PC-9 (cell line): ENCODE data around the gene HPX. TPM values are rescaled to one million over a fixed set of nuclear protein-coding genes. Genes with fewer than 3 reads are reported as not detected.

Source experiments
- BruUV-seq: library from RNA; stranded (reverse); fragments of 400-500 nt; replicated peaks from 2 replicates; lab custom pipeline; 2021; lab: Mats Ljungman, UMichigan
- CTCF ChIA-PET: fragments of 300-600 bp; sonication (Branson Sonifier 250); formaldehyde crosslinking; loops from one replicate; lab custom pipeline; 2022; ENCODE audit warnings: antibody characterized with exemption; lab: Charles Lee
- POLR2A ChIA-PET: fragments of 300-600 bp; sonication (Branson Sonifier 250); formaldehyde crosslinking; loops from one replicate; lab custom pipeline; 2022; ENCODE audit warnings: antibody characterized with exemption; ENCODE audit not compliant: unreplicated experiment; lab: Charles Lee
- DNase-seq, 2 experiments: peaks; one replicate each; pipeline versions ENCODE4 v3.0.0 to v3.0.0-alpha.2; 2015 to 2022; ENCODE audit warnings: mixed read lengths in 1 of 2
- H2AFZ ChIP-seq: fragments of 200-600 bp; sonication (generic); 2 replicates; pipeline ENCODE4 v1.8.1; 2017; ENCODE audit warnings: antibody characterized with exemption
- H3F3A ChIP-seq: fragments of 200-600 bp; sonication (generic); 2 replicates; pipeline ENCODE4 v1.8.1; 2017; ENCODE audit warnings: antibody characterized with exemption, mild to moderate bottlenecking, low read depth; ENCODE audit not compliant: insufficient read depth
- H3K27ac ChIP-seq: fragments of 200-600 bp; sonication (generic); 2 replicates; pipeline ENCODE4 v1.6.1; 2016; ENCODE audit warnings: mixed run types
- H3K27me3 ChIP-seq: fragments of 200-600 bp; sonication (generic); 2 replicates; pipeline ENCODE4 v1.6.1; 2016; ENCODE audit warnings: low read depth, mixed run types; ENCODE audit not compliant: insufficient read depth
- H3K36me3 ChIP-seq: fragments of 200-600 bp; sonication (generic); 2 replicates; pipeline ENCODE4 v1.6.1; 2016; ENCODE audit warnings: low read depth, mixed run types
- H3K4me1 ChIP-seq: fragments of 200-600 bp; sonication (generic); replicated peaks from 2 replicates; pipeline ENCODE4 v1.6.1; 2016; ENCODE audit warnings: mixed run types; ENCODE audit not compliant: insufficient read depth
- H3K4me2 ChIP-seq: fragments of 200-600 bp; sonication (generic); 2 replicates; pipeline ENCODE4 v1.6.1; 2017; ENCODE audit warnings: mixed run types
- H3K4me3 ChIP-seq: fragments of 200-600 bp; sonication (generic); 2 replicates; pipeline ENCODE4 v1.6.1; 2016; ENCODE audit warnings: mixed run types
- H3K79me2 ChIP-seq: fragments of 200-600 bp; sonication (generic); 2 replicates; pipeline ENCODE4 v1.6.1; 2017; ENCODE audit warnings: low read depth, mixed run types
- H3K9me2 ChIP-seq: fragments of 200-600 bp; sonication (generic); 2 replicates; pipeline ENCODE4 v1.8.1; 2017; ENCODE audit warnings: mild to moderate bottlenecking; ENCODE audit not compliant: insufficient read depth
- H3K9me3 ChIP-seq: fragments of 200-600 bp; sonication (generic); 2 replicates; pipeline ENCODE4 v1.8.1; 2016; ENCODE audit warnings: low read depth; ENCODE audit not compliant: insufficient read depth
- H4K20me1 ChIP-seq: fragments of 200-600 bp; sonication (generic); 2 replicates; pipeline ENCODE4 v1.8.1; 2017; ENCODE audit not compliant: insufficient read depth
- CTCF ChIP-seq: fragments of 200-600 bp; sonication (generic); conservative IDR thresholded peaks from 2 replicates; pipeline ENCODE4 v1.6.1; 2017; ENCODE audit warnings: mixed run types, antibody characterized with exemption, mild to moderate bottlenecking, moderate library complexity
- EZH2 ChIP-seq: fragments of 200-600 bp; sonication (generic); IDR thresholded peaks from 2 replicates; pipeline ENCODE4 v1.8.0; 2017; ENCODE audit warnings: antibody characterized with exemption, low read depth
- intact Hi-C: fragments of 100-400 bp; cut with micrococcal nuclease; formaldehyde crosslinking; loops from one replicate; pipeline ENCODE4 v1.10.0; 2022; ENCODE audit not compliant: unreplicated experiment
- total RNA-seq: library from RNA; stranded (reverse); gene quantifications from 2 replicates; pipeline ENCODE4 v1.2.3, GENCODE V29; 2021

The HPX gene
- total RNA-seq, 1 experiment from 2014 or later, result 0.68 TPM

- no peaks in the 10 kb centered on the region for H3F3A ChIP-seq
- H3K4me1 ChIP-seq, result no peaks in the 10 kb centered on the region
- peak within 1 kb of the TSS; percentile 49; the same call in 1 of the 2 replicates for H3K4me3 ChIP-seq
- H3K27me3 ChIP-seq, result peaks cover 21% of the 10 kb centered on the region; the same call in 1 of the 2 replicates
- ChIA-PET CTCF (interaction anchor here (0.6 kb wide), 1 partner anchor 40 kb away, joined by 3 read pairs; no protein-coding TSS in a partner anchor), POLR2A (interaction anchor here (0.5 kb wide), 1 partner anchor 40 kb away, joined by 4 read pairs; no protein-coding TSS in a partner anchor)
- TF ChIP-seq EZH2 (no peak), CTCF (no peak)
- no peak within 1 kb of the TSS for H3K27ac ChIP-seq
- H2AFZ ChIP-seq, result peak within 1 kb of the TSS; percentile 55; the same call in 1 of the 2 replicates
- no peaks in the 10 kb centered on the region for H4K20me1 ChIP-seq
- no peak for DNase-seq
- no peaks in the 10 kb centered on the region for H3K9me2 ChIP-seq
- no peaks in the 10 kb centered on the region for H3K79me2 ChIP-seq
- peak within 1 kb of the TSS; percentile 58; the same call in 1 of the 2 replicates for H3K4me2 ChIP-seq
- H3K9me3 ChIP-seq, result no peaks in the 10 kb centered on the region
- H3K36me3 ChIP-seq, result no peaks in the 10 kb centered on the region
- no TSS peak for BruUV-seq
- intact Hi-C loops, result no loop called here
These were observed 21.7 kb downstream of the HPX start, which contains the start of gene APBB1 for GRCh38 chr11:6419009-6419631. Gene APBB1 (minus strand): TSS chr11:6419094. CDS start chr11:6411347, 7,747 bp downstream.

GRCh38 chr11:6418557-6419008, 22.2 kb downstream of the HPX start:
- H3K27ac ChIP-seq, result no peak overlapping the region
- ChIA-PET POLR2A (no interaction called here), CTCF (no interaction called here)
- H3K4me1 ChIP-seq, result no peaks in the 10 kb centered on the region
- H3K27me3 ChIP-seq, result peaks cover 21% of the 10 kb centered on the region; the same call in 1 of the 2 replicates
- H4K20me1 ChIP-seq, result no peaks in the 10 kb centered on the region
- TF ChIP-seq CTCF (no peak), EZH2 (no peak)
- H2AFZ ChIP-seq, result no peak overlapping the region
- no peak for DNase-seq
- no peaks in the 10 kb centered on the region for H3K9me3 ChIP-seq
- no peaks in the 10 kb centered on the region for H3K36me3 ChIP-seq
- peak overlapping the region; percentile 58; the same call in 1 of the 2 replicates for H3K4me2 ChIP-seq
- H3K9me2 ChIP-seq, result no peaks in the 10 kb centered on the region
- no peaks in the 10 kb centered on the region for H3K79me2 ChIP-seq
- H3F3A ChIP-seq, result no peaks in the 10 kb centered on the region
- intact Hi-C loops, result no loop called here
- BruUV-seq, result no TSS peak
- peak overlapping the region; percentile 49; the same call in 1 of the 2 replicates for H3K4me3 ChIP-seq

- Histone ChIP-seq H3K27ac (no peak overlapping the region), H4K20me1 (no peaks in the 10 kb centered on the region), H3K4me3 (no peak overlapping the region), H3K27me3 (peaks cover 21% of the 10 kb centered on the region; the same call in 1 of the 2 replicates), H3K36me3 (no peaks in the 10 kb centered on the region), H3K79me2 (no peaks in the 10 kb centered on the region), H3F3A (no peaks in the 10 kb centered on the region), H3K4me2 (no peak overlapping the region), H3K9me2 (no peaks in the 10 kb centered on the region), H3K4me1 (no peaks in the 10 kb centered on the region), H2AFZ (no peak overlapping the region), H3K9me3 (no peaks in the 10 kb centered on the region)
- ChIA-PET CTCF (no interaction called here), POLR2A (no interaction called here)
- DNase-seq, result no peak
- BruUV-seq, result no TSS peak
- intact Hi-C loops, result no loop called here
- TF ChIP-seq EZH2 (no peak), CTCF (no peak)
These were observed 22.8 kb downstream of the HPX start for GRCh38 chr11:6417907-6418556.
